ENCODE data around the gene ZCCHC24. TPM values are rescaled to one million over a fixed set of nuclear protein-coding genes. Genes with fewer than 3 reads are reported as not detected.

The ZCCHC24 gene
- total and polyA plus RNA-seq, 2 of the 8 experiments (the other 6 are each of a cell fraction or from before 2014, with no cell fraction given) = 3.9 to 6.9 TPM

GRCh38 chr10:79393221-79393923, 52.1 kb downstream of the ZCCHC24 start (continued):
- TF ChIP-seq POU5F1 (IDR thresholded peaks at IDR 0.05; ENCODE audit: low read depth, low read length) = no peak
